DMS114 treated with DMSO at 0.1 percent for 48 hours (cell line): ENCODE measurements around the gene PPP1R12B.
A peak's percentile ranks its signal among the peaks of the same experiment; 100 is the strongest.
"Not testable (repeated sequence)": the region's sequence is repeated elsewhere in the genome, so short reads cannot be mapped to it uniquely, and the experiment has no call there.

ENCODE experiments used
- DNase-seq: peaks from one replicate; lab custom pipeline; 2025; ENCODE audit not compliant: unreplicated experiment; lab: John Stamatoyannopoulos, UW

The PPP1R12B gene

GRCh38 chr1:202551683-202552082 lies 203.2 kb downstream of the PPP1R12B start:
- DNase-seq = no peak

- DNase-seq = not testable (repeated sequence)
Observed at GRCh38 chr1:202552615-202553014, 204.1 kb downstream of the PPP1R12B start.

- DNase-seq = not testable (repeated sequence)
Observed at GRCh38 chr1:202553078-202553477, 204.6 kb downstream of the PPP1R12B start.

- DNase-seq = no peak
Observed at GRCh38 chr1:202553560-202554038, 205.1 kb downstream of the PPP1R12B start.

- DNase-seq = not testable (repeated sequence)
Observed at GRCh38 chr1:202554619-202555018, 206.1 kb downstream of the PPP1R12B start.

- not testable (repeated sequence) for DNase-seq
Observed at GRCh38 chr1:202556037-202556436, 207.5 kb downstream of the PPP1R12B start.

- not testable (repeated sequence) for DNase-seq
Observed at GRCh38 chr1:202557662-202558061, 209.2 kb downstream of the PPP1R12B start.

- DNase-seq = no peak
Observed at GRCh38 chr1:202561240-202561639, 212.7 kb downstream of the PPP1R12B start.

- DNase-seq = no peak
Observed at GRCh38 chr1:202561726-202562443, 213.4 kb downstream of the PPP1R12B start.

GRCh38 chr1:202562444-202563060 lies 214.1 kb downstream of the PPP1R12B start:
- DNase-seq = no peak

GRCh38 chr1:202563818-202564217 lies 215.3 kb downstream of the PPP1R12B start:
- DNase-seq = no peak

GRCh38 chr1:202564958-202565495 lies 216.5 kb downstream of the PPP1R12B start:
- no peak for DNase-seq

- no peak for DNase-seq
Observed at GRCh38 chr1:202565890-202566602, 217.5 kb downstream of the PPP1R12B start.

GRCh38 chr1:202567738-202568137 lies 219.2 kb downstream of the PPP1R12B start:
- DNase-seq = no peak

- no peak for DNase-seq
Observed at GRCh38 chr1:202568410-202568809, 219.9 kb downstream of the PPP1R12B start.

GRCh38 chr1:202568826-202569225 lies 220.3 kb downstream of the PPP1R12B start:
- DNase-seq = no peak

GRCh38 chr1:202569393-202570322 lies 221.2 kb downstream of the PPP1R12B start:
- no peak for DNase-seq

- peak; percentile 12 for DNase-seq
Observed at GRCh38 chr1:202571719-202572339, 223.3 kb downstream of the PPP1R12B start.

- no peak for DNase-seq
Observed at GRCh38 chr1:202572867-202573266, 224.4 kb downstream of the PPP1R12B start.
